ENCODE results near the gene ICA1L. TPM values are rescaled to one million over a fixed set of nuclear protein-coding genes. Genes with fewer than 3 reads are reported as not detected.

The ICA1L gene
- total RNA-seq, 1 donor from 2014 or later, result 2.3 TPM

DNA sequence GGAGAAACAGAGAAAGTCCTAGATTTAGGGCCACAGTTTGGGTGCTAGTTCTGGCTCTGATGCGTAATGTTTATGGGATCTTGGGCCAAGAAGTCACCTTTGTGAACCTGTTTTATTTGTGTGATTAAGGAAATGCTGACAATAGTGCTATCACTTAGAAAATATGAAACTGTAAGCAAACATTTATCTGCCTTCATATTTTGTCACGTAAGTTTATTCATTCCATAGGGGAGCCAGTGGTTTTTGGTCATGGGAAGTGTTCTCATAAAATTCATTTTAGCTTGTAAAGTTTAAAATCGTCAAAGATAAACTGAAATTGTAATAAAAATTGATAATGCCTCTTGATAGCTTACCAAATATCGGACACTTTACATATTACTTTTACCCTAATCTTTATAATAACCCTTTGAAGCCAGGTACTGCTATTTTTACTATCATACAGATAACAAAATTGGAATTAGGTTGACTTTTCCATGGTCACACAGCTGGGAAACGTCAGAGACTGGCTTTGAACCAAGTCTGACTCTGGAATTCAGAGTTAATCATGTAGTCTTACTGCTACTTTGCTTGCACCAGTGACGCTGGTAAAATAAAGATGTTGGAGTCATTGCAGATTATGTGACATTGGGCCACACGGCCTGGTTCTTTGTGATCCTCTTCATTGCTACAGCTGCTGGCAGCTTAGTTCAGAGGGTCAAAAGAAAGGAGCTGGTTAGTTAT, 99.7 kb downstream of the ICA1L start:
- Histone ChIP-seq H3K27me3 (no peaks in the 10 kb centered on the region), H3K4me1 (no peaks in the 10 kb centered on the region), H3K36me3 (peaks cover 11% of the 10 kb centered on the region), H3K27ac (no peak overlapping the region), H3K9me3 (no peaks in the 10 kb centered on the region), H3K4me3 (no peak overlapping the region)
- DNase-seq, result no peak
- ATAC-seq, result no peak
- TF ChIP-seq, protein P1, sequence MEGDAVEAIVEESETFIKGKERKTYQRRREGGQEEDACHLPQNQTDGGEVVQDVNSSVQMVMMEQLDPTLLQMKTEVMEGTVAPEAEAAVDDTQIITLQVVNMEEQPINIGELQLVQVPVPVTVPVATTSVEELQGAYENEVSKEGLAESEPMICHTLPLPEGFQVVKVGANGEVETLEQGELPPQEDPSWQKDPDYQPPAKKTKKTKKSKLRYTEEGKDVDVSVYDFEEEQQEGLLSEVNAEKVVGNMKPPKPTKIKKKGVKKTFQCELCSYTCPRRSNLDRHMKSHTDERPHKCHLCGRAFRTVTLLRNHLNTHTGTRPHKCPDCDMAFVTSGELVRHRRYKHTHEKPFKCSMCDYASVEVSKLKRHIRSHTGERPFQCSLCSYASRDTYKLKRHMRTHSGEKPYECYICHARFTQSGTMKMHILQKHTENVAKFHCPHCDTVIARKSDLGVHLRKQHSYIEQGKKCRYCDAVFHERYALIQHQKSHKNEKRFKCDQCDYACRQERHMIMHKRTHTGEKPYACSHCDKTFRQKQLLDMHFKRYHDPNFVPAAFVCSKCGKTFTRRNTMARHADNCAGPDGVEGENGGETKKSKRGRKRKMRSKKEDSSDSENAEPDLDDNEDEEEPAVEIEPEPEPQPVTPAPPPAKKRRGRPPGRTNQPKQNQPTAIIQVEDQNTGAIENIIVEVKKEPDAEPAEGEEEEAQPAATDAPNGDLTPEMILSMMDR (IDR thresholded peaks at IDR 0.05), result no peak
- intact Hi-C loops (cut with DNase I), result no loop called here

DNA sequence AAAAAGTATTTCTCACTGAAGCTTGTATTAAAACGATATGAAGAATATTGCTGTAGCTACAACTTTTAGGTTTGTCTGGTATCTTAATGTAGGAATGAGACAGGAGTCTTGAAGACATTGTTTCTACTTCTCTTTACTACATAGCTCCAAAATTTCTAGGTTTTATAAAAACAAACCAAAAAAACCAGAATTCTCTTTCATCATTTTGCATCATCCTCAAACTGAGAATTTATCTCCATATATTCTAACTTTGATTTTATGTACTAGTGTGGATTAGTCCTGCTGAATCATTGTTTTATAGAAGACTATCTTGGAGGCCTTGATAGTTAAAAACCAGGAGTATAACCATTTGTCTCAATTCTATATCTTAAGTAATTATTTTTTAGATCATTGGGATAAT, 100.2 kb downstream of the ICA1L start:
- Histone ChIP-seq H3K27me3 (no peaks in the 10 kb centered on the region), H3K4me3 (no peak overlapping the region), H3K36me3 (peaks cover 11% of the 10 kb centered on the region), H3K9me3 (no peaks in the 10 kb centered on the region), H3K27ac (no peak overlapping the region), H3K4me1 (no peaks in the 10 kb centered on the region)
- TF ChIP-seq, protein P1 (IDR thresholded peaks at IDR 0.05), result no peak
- DNase-seq (no peak), ATAC-seq (no peak)
- intact Hi-C loops (cut with DNase I), result no loop called here

DNA sequence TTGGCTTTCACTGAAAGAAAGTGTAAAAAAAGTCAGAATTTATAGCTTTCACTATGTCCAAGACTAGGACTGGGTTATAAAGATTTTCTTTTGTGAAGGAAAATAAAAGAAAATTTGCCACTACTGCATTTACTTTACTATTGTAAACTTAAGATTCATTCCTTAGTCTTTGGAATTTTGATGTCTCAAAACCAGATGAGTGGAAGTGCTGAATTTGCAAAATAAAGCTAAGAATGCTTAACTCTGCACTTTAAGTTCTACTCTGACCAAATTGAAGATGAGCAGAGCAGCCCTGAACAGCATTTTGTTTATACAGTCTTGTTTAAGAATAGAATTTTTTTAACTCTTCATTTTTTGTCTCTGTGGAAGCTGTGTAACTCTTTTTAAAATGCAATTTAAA, 102.4 kb downstream of the ICA1L start:
- intact Hi-C loops (cut with DNase I), result no loop called here
- H3K27ac ChIP-seq, result no peak overlapping the region
- H3K4me1 ChIP-seq, result no peaks in the 10 kb centered on the region
- TF ChIP-seq, protein P1 (IDR thresholded peaks at IDR 0.05), result no peak
- H3K4me3 ChIP-seq, result no peak overlapping the region
- H3K27me3 ChIP-seq, result no peaks in the 10 kb centered on the region
- peaks cover 7% of the 10 kb centered on the region for H3K36me3 ChIP-seq
- H3K9me3 ChIP-seq, result no peaks in the 10 kb centered on the region
- no peak for DNase-seq
- no peak for ATAC-seq

DNA sequence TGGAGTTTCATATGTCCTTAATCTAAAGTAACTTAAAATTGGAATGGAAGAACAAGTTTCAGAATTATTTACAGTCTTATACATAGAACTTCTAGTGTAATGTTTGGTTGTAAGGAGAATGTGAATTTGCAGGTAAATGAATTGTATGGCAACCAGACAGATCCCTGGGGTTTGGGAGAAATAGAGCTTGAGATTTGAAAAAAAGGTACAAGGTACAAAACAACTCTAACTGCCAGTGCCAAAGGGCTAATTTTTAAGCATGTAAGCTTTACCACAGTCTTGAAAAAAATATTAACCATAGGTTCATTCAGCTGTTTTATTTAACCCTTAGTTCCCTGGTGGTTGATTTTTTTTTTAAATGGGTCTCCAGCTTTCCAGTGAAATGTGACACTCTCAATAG, 103.3 kb downstream of the ICA1L start:
- Histone ChIP-seq H3K4me3 (no peak overlapping the region), H3K27ac (no peak overlapping the region), H3K27me3 (no peaks in the 10 kb centered on the region), H3K4me1 (no peaks in the 10 kb centered on the region), H3K9me3 (no peaks in the 10 kb centered on the region), H3K36me3 (peaks cover 2% of the 10 kb centered on the region)
- ATAC-seq, result no peak
- intact Hi-C loops (cut with DNase I), result no loop called here
- TF ChIP-seq, protein P1 (IDR thresholded peaks at IDR 0.05), result no peak
- no peak for DNase-seq

DNA sequence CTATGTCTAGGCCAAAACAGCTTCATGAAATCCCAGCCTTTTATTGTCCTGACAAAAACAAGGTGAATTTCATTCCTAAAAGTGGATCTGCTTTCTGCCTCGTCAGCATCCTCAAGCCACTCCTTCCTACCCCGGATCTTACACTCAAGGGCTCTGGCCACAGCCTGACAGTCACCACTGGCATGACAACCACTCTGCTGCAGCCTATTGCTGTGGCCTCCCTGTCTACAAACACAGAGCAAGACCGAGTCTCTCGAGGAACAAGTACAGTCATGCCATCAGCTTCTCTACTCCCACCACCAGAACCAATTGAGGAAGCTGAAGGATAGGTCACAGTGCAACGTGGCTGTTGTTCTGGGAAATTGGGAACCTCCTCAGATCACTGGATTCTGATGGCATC, 106.1 kb downstream of the ICA1L start:
- Histone ChIP-seq H3K27ac (no peak overlapping the region), H3K27me3 (no peaks in the 10 kb centered on the region), H3K4me3 (no peak overlapping the region), H3K36me3 (no peaks in the 10 kb centered on the region), H3K4me1 (no peaks in the 10 kb centered on the region), H3K9me3 (no peaks in the 10 kb centered on the region)
- ATAC-seq (peak; percentile 95), DNase-seq (no peak)
- intact Hi-C loops (cut with DNase I), result no loop called here
- TF ChIP-seq, protein P1 (IDR thresholded peaks at IDR 0.05), result no peak

DNA sequence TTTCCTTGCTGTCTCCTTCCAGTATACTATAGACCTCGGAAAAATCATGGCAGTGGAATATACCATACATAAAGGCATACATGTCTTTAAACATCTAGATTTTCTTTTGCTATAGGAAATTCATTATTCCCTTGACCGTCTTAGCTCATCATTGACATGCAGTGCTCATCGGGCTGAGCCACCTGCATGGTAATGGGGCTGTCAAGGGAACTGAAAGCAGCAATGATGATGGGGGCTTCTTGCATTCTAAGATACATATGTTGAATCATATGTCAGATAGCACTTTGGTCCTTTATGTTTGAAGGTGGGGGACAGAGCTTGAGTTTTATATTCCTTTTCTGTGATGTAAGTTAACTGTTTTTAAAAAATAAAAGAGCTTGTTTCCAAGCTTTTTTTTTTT, 106.6 kb downstream of the ICA1L start:
- no peaks in the 10 kb centered on the region for H3K9me3 ChIP-seq
- intact Hi-C loops (cut with DNase I), result no loop called here
- no peak overlapping the region for H3K4me3 ChIP-seq
- ATAC-seq (no peak), DNase-seq (no peak)
- TF ChIP-seq, protein P1 (IDR thresholded peaks at IDR 0.05), result no peak
- H3K27ac ChIP-seq, result no peak overlapping the region
- H3K4me1 ChIP-seq, result no peaks in the 10 kb centered on the region
- H3K27me3 ChIP-seq, result no peaks in the 10 kb centered on the region
- H3K36me3 ChIP-seq, result no peaks in the 10 kb centered on the region

All from upper lobe of right lung (tissue), 1 donor.